Stimulated activated CD8-positive, alpha-beta memory T cell treated with anti-CD3 and anti-CD28 coated beads, Interleukin-2, amount 100 ng/mL, for 1 hour (primary cell): ENCODE measurements around the gene RUBCN.
"Not testable (repeated sequence)": the region's sequence is repeated elsewhere in the genome, so short reads cannot be mapped to it uniquely, and the experiment has no call there.

ENCODE experiments used
- DNase-seq, 2 donors: peaks; one replicate each; pipeline ENCODE4 v3.0.0-alpha.2; 2020; ENCODE audit warnings: low read depth in 2 of 2

The RUBCN gene

DNA sequence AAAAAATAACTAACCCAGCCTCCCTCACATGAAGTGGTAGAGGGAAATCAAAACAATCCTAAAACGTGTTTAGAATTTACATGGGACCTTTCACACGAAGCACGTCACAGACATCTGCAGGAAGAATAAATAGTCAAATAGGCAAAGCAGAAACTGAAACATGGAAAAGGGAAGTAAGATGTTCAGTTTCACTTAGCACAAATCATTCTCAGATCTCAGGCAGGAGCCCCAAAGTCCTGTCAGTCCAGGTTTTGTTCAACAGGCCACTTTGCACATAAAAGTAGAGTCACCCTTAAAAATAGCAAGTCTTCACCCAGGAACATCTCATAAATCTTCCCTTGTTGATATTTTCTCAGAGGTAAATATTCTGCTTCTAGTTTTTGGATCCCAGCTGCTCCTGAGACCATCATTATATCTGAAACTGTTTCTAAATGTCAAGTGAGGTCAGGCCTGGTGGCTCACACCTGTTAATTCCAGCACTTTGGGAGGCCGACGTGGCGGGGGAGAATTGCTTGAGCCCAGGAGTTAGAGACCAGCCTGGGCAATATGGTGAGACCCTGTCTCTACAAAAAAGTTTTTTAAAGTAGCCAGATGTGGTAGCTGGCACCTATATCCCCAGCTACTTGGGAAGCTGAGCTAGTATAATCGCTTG is 1.9 kb downstream of the RUBCN start:
- no peak for DNase-seq

DNA sequence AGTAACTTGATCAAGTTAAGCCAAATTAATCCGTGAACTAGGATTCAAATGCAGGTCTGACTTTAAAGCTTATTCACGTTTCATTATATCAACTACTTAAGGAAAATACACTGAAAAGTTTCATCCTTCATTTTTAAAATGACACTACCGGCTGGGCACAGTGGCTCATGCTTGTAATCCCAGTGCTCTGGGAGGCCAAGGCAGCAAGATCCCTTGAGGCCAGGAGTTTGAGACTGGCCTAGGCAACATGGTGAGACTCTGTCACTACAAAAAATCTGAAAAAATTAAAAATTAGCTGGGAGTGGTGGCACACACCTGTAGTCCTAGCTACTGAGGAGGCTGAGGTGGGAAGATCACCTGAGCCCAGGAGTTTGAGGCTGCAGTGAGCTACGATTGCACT is 3.7 kb downstream of the RUBCN start:
- no peak for DNase-seq

DNA sequence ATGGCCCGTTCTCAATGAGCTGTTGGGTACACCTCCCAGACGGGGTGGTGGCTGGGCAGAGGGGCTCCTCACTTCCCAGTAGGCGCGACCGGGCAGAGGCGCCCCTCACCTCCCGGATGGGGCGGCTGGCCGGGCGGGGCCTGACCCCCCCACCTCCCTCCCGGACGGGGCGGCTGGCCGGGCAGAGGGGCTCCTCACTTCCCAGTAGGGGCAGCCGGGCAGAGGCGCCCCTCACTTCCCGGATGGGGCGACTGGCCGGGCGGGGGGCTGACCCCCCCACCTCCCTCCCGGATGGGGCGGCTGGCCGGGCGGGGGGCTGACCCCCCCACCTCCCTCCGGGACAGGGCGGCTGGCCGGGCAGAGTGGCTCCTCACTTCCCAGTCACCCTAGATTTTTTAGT is 5.2 kb downstream of the RUBCN start:
- DNase-seq = not testable (repeated sequence)

DNA sequence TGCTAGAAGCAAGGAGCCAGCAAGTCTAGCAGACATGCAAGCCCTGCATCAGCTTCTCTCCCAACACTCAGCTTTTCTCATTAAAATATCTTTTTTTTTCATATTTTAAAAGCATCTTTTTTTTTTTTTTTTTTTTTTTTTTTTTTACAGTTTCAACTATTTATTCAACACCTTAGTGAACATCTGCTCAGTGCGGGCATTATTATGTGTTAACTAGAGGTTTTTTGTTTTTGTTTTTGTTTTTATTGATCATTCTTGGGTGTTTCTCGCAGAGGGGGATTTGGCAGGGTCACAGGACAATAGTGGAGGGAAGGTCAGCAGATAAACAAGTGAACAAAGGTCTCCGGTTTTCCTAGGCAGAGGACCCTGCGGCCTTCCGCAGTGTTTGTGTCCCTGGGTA is 5.9 kb downstream of the RUBCN start:
- not testable (repeated sequence) for DNase-seq

DNA sequence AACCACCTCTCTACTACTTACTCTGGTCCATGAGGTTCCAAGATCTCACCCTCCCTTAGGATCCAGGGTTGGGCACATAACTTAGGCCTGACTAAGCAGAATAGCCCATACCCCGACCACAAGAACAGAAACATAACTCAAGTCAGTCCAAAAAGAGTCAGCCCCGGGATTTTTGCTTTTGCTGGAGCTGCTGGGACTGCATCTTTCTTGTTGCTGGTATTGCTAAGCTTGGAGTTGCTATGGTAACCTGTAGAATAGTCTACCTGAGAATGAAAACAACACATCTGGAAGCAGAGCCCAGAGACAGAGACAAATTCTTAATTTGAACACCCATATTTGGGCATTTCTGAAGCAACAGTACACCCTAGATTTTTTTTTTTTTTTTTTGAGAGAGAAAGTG is 6.5 kb downstream of the RUBCN start:
- no peak for DNase-seq

DNA sequence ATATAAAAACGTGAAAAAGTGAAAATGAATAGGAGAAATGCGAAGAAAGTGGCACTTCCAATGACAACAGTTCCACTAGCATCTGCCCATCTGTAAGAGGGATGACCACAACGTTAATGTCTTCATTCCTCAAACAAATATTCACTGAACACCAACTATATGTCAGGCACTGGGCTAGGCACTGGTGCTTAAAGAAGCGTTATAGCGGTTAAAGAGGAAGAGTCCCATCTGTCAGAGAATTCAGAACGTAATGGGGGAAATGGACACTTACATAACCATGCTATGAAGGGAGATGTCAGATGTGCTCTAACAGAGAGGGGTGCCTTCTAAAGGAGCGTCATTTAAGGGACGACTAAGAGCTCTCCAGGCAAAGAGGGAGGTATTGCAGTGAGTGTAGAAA is 8.2 kb downstream of the RUBCN start:
- DNase-seq = no peak

DNA sequence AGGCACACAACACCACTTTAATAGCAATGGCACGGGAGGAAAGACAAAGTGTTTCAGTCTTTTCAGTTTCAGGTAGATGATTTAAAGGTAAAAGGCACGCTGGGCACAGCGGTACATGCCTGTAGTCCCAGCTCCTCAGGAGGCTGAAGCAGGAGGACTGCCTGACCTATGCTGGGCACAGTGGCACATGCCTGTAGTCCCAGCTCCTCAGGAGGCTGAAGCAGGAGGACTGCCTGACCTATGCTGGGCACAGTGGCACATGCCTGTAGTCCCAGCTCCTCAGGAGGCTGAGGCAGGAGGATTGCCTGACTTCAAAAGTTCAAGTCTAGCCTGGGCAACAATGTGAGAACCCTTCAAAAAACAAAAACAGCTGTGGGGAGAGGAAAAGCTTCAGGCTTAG is 8.8 kb downstream of the RUBCN start:
- not testable (repeated sequence) for DNase-seq

DNA sequence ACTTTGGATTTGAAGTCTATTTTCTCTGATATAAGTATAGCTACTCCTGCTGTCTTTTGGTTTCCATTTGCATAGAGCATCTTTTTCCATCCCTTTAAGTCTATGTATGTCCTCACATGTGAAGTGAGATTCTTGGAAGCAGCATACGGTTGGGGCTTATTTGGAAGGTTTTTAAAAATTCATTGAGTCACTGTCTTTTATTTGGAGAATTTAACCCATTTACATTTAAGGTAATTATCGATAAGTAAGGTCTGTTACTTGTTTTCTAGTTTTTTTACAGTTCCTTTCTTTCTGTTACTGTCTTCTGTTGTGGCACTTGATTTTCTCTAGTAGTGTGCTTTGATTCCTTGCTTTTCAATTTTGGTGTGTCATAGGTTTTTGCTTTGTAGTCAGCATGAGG is 14.0 kb downstream of the RUBCN start:
- no peak for DNase-seq

DNA sequence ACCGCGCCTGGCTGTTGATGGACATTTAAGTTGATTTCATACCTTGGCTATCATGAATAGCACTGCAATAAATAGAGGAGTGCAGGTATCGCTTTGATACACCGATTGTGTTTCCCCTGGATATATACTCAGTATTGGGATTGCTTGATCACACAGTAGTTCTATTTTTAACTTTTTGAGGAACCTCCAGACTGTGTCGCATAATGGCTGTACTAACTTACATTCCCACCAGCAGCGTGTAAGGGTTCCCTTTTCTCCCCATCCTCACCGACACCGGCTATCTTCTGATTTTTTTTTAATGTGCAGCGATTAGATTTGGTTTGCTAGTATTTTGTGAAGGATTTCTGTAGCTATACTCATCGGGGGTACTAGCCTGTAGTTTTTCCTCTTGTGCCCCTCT is 16.0 kb downstream of the RUBCN start:
- no peak for DNase-seq

DNA sequence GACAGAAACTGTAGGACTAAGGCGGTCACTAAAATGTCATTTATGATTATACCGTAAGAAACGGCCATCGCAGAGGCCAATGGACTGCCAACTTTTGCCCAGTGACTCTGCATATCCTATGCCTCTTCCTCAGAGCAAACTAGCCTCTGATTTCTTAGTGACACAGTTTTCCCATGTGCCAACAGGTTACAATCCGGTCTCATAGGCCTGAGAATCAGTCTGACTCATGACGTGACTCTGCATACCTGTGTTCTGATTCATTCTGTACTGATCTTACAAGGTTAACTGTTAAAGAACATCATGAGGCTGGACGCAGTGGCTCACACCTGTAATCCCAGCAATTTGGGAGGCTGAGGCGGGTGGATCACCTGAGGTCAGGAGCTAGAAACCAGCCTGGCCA is 17.8 kb downstream of the RUBCN start:
- DNase-seq = no peak

DNA sequence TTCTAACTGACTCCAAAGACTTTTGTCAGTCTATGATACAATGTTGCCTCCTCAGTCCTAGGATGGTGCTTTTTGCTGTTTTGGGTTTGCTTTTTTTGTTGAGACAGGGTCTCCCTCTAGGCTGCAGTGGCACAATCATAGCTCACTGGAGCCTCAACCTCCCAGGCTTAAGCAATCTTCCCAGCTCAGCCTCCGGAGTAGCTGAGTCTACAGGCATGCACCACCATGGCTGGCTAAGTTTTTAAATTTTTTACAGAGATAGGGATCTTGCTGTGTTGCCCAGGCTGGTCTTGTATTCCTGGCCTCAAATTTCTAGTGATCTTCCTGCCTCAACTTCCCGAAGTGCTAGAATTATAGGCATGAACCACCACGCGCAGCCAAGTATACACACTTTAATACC is 22.5 kb downstream of the RUBCN start:
- DNase-seq = no peak

DNA sequence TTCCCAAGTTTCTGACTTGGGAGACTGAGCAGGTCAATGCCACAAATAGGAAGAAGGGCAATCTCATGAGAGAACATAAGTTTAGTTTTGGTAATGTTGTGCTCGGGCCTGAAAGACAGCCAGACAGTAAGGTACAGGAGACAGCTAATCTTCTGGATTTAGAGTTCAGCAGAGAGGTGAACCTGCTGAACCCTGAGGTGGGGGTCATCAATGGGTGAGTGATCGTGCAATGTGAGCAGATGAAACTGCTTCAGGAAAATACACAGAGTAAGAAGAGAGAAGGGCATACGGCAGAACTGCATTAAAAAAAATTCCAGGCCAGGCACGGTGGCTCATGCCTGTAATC is 23.3 kb downstream of the RUBCN start:
- no peak for DNase-seq

DNA sequence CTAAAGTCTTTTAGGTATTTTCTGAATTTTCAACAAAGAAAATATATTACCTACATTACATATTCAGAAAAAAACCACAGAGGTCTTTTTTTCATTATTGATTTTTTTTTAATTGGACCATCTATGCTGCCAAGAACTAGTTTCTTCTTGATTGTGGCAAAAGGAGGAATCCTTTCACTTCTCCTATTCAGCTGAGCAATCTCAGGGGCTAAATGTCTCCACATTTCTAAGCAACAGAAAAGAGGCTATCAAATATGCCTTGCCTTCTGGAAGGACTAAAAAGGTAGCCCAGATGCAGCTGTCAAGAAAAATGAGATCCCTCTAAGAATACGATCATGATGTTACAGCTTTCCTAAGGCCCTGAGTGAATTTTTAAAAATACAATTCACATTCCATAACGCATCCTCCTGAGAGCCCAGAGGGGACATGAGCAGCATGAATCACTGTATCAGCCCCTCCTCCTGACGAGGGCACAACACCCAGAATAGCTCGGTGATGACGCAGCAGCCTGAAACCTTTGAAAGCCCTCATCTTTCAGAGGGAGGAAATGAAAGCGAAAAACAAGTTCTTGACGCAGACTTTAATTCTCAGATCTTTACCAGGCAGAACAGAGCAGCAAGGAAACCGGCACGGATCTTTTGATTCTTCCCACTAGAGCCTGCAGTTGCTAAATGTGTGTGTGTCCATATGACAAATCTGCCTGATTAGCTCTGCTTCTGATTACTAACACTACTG is 24.6 kb downstream of the RUBCN start:
- peak; percentile 67 to 69 for DNase-seq

DNA sequence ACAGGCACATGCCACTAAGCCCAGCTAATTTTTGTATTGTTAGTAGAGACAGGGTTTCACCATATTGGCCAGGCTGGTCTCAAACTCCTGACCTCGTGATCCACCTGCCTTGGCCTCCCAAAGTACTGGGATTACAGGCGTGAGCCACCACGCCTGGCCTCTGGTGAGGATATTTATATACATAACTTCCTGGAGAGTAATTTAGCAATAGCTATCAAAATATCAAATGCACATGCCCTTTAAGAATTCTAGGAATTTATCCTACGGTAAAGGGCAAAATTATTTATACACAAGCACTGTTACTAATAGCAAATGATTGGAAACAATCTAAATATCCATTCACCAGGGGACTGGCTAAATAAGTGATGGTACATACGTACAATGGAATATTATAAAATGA is 25.7 kb downstream of the RUBCN start:
- not testable (repeated sequence) for DNase-seq

DNA sequence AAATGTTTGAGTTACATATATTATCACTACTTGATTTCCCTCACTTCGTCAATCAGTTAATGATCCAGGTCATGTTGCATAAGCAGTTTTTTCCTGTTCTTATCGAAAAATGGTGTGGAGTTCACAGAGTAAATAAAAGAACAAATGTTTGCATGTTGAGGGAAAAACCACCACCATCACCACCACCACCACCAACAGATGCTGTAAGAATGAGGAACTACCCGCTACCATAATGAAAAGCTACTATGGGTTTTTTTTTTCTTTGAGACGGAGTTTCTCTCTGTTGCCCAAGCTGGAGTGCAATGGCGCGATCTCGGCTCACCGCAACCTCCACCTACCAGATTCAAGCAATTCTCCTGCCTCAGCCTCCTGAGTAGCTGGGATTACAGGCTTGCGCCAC is 27.6 kb downstream of the RUBCN start:
- no peak for DNase-seq

DNA sequence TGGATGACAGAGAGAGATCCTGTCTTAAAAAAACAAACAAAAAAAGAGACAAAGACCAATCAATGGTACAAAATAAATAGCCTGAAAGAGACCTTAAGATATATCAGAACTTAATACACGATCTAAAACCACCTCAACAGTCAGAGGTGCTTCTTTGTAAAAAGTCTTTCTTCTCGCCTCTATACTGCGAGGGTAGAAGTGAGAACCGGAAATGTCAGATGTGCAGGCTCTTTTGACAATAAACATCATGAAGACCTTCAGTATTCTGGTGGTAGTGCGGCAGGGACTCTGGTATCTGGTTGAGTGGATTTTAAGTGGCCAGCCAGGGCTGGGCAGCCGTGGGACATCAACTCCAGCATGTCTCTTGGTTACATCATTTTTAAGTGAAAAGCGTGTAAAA is 30.0 kb downstream of the RUBCN start:
- no peak for DNase-seq

DNA sequence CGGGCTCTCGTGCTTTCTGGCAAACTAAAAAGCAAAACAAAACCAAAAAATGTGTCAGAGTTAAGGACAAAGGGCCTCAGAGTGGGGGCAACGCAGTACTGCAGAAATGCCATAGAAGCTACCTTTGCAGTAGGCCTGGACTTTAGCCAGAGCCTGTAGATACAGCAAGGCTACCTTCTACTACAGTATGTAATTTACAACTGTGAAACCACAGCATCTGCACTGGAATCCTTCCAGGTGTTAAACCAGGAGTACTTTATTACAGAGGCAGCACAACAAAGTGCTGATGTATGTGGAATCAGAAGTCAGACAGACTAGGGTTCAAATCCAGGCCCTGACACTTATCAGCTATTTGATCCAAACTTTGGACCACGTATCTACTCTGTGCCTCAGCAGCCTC is 34.9 kb downstream of the RUBCN start:
- DNase-seq = no peak

DNA sequence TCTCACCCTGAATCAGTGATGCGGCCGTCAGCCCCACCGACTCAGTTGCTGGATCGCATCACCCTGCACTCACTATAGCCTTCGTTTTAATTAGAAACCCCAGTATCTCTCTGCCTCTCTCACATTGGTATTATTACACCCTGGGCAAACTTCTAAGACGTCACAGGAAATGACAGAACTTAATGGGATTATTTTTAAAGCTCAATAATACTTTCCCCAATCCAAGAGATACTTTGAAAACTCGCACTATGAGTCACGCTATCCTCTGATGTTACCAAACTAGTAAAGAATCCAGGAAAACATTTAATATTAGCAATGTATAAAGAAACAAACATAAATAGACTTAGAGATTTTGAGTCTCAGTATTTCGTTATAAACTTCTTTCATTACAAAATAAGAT is 36.6 kb downstream of the RUBCN start:
- no peak for DNase-seq

DNA sequence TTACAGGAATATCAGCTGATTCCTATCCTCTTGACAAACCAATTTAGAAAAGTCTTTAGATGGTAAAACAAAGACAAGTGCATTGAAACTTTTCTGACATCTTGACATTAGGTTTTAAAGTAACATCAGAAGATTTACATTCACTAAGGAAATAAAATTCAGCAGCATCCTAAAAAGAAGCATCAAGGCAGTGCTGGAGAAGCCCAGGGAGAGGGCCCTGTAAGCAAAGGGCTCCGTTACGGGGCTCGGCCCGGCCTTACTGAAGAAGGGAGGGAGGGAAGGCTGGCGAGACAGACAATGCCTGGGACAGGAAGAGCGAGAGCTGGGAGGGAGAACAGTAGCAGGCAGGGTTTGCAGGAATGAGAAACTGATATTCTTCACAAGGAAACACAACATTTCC is 39.3 kb downstream of the RUBCN start:
- no peak for DNase-seq

DNA sequence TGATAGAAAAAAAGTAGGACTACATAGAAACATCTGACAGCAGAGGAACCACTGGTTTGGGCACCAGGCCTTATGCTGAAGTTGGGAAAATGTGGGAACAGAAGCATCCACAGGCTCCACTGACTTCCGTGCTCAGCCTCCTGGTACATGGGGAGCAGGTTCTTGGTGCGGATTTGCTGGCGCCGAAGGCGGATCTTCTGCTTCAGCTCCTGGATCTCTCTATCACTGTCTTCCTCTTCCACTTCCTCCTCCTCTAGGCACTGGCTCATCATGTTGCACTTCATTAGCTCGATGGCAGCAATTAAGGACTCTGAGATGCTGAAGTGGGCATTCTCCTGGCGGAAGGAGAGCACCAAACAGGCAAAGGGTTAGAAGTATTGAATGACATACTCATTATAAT is 42.5 kb downstream of the RUBCN start:
- no peak for DNase-seq

DNA sequence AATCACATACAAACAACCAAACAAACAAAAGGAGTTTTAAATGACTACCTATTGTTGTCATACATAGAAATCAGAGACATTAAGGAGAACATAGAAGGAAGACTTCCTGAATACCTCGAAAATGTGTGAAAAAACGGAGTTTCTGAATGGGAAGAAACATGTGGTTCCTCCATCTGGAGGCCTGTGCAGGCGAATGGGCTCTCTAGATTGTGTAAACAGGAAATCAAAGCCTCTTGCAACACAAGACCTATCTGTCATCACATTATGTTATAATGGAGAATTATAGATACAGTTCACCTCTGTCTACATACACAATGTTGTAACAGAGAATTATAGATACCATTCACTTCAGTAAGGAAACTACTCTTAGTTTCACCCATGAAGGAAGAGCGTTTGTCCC is 44.1 kb downstream of the RUBCN start:
- DNase-seq = no peak

DNA sequence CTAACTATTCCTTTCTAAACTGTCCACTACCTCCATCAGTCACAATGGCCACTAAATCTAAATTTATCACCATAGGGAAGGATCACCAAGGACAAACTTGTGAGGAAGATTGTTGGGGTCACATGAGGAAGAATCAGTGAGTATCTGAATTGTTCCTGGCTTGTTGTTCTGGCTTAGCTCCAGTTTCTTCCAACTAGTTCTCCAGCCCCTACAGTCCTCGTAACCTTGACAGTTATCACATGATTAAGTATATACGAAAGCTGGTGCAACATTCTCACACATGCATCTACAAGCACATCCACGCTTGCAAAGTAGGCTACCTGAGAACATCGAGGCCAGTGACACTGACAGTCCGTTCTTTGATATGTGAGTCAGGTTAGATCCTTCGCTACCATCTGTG is 46.0 kb downstream of the RUBCN start:
- no peak for DNase-seq

DNA sequence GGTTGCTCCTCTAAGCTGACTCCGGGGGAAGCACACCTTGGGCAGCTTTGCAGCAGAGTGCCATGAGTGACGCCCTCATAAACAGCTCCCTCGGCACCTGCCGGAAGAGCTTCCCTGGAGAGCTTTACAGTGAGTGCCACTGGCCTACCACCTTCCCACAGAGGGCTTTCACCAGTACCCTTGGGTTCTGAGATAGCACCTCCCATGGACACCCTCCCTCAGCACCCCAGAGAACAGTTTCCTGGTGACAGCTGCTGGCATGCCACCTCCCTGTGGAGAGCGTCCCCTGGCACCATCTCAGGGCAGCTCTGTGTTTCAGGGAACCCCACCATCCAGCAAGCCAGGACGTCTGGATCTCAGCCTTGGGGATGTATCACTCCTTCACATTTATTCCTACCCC is 49.1 kb downstream of the RUBCN start:
- DNase-seq = no peak

DNA sequence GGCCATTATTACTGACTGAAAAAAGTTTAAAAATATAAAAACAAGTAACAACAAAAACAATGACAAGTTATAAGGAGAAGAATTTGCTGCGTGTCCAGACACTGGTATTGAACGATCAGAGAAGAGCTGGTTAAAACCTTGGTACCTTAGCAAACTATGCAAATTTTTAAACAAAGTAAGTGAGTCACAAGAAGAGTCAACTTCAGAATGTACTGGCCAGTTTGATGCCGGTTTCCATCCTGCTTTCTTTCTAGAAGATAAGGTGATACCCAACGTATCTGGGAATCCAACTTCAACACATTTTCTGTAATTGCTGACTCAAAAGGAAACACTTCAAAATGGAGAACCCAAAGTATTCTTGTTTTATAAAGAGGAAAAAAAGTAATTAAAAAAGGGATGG is 49.8 kb downstream of the RUBCN start:
- no peak for DNase-seq
